ENCODE measurements around the gene PAX8.

- no peak for TF ChIP-seq CTCF (IDR thresholded peaks at IDR 0.05)
- TF ChIP-seq EZH2 (IDR thresholded peaks at IDR 0.05), result no peak
Observed at GRCh38 chr2:113242327-113242726, 36.4 kb downstream of the PAX8 start.
